Tibial nerve (tissue), 4 donors: Measurements from ENCODE around the gene ELOVL7. TPM values are rescaled to one million over a fixed set of nuclear protein-coding genes. Genes with fewer than 3 reads are reported as not detected.
A peak's percentile ranks its signal among the peaks of the same experiment; 100 is the strongest.

Source experiments
- DNase-seq, 2 donors: peaks; one replicate each; pipeline ENCODE4 v3.0.0-alpha.2; 2019; ENCODE audit warnings: low spot score in 2 of 2
- H3K27ac ChIP-seq, 4 donors: fragments of 200-600 bp; sonication (generic) in 3 of 4; one replicate each; pipeline ENCODE4 v1.5.1; 2017 to 2019; ENCODE audit warnings: mild to moderate bottlenecking in 1 of 4
- H3K27me3 ChIP-seq, 2 donors: fragments of 200-600 bp; sonication (generic) in 1 of 2; one replicate each; pipeline versions ENCODE4 v1.5.1 to v1.6.0; 2017 to 2019
- H3K36me3 ChIP-seq, 3 donors: fragments of 200-600 bp; sonication (generic); one replicate each; pipeline ENCODE4 v1.5.1; 2018 to 2019
- H3K4me1 ChIP-seq, 4 donors: fragments of 200-600 bp; sonication (generic) in 3 of 4; one replicate each; pipeline ENCODE4 v1.5.1; 2017 to 2019
- H3K4me3 ChIP-seq, 4 donors: fragments of 200-600 bp; sonication (generic) in 3 of 4; one replicate each; pipeline ENCODE4 v1.5.1; 2017 to 2019; ENCODE audit warnings: mild to moderate bottlenecking in 1 of 4, moderate library complexity in 1 of 4
- H3K9me3 ChIP-seq, 4 donors: fragments of 200-600 bp; sonication (generic) in 3 of 4; one replicate each; pipeline ENCODE4 v1.5.1; 2017 to 2019
- CTCF ChIP-seq, 5 experiments: fragments of 200-600 bp in 3 of 5; fragments of 450-650 bp in 2 of 5; sonication (generic) in 3 of 5; IDR thresholded peaks; one replicate each; pipeline ENCODE4 v1.5.1; 2016 to 2019; ENCODE audit warnings: antibody characterized with exemption in 5 of 5, mild to moderate bottlenecking in 3 of 5, moderate library complexity in 2 of 5
- EP300 ChIP-seq, 2 donors: sonication (generic); formaldehyde crosslinking; IDR thresholded peaks; one replicate each; pipeline ENCODE4 v1.6.1; 2017; ENCODE audit warnings: antibody characterized with exemption in 2 of 2, mild to moderate bottlenecking in 1 of 2
- POLR2A ChIP-seq, 2 donors: fragments of 450-650 bp; IDR thresholded peaks; one replicate each; pipeline ENCODE4 v1.6.1; 2017; ENCODE audit warnings: antibody characterized with exemption in 2 of 2, mild to moderate bottlenecking in 2 of 2, moderate library complexity in 2 of 2
- WGBS, 2 donors: methylation state at CpG; one replicate each; pipeline ENCODE4 v1.1.5; 2018; 5-methylcytosine and 5-hydroxymethylcytosine counted together
- total RNA-seq, 4 donors: library from RNA; depleted of rRNA; stranded (reverse); fragments of >200 nt; gene quantifications; one replicate each; pipeline ENCODE4 v1.1.0, GENCODE V29; 2016

ELOVL7 gene
- total RNA-seq, 4 donors from 2014 or later, result 9.0 to 28.0 (median 15.8) TPM

- Histone ChIP-seq H3K27ac (peak overlapping the region; percentile 44 to 86 (median 76)), H3K9me3 (no peaks in the 10 kb centered on the region), H3K36me3 (no peaks in the 10 kb centered on the region), H3K27me3 (peaks cover 0 to 39% of the 10 kb centered on the region in 2 donors), H3K4me1 (peaks cover 0 to 21% (median 4%) of the 10 kb centered on the region in 4 donors), H3K4me3 (peak overlapping the region; percentile 52 to 68 (median 59))
- TF ChIP-seq CTCF (IDR thresholded peaks at IDR 0.05), result no peak
- TF ChIP-seq EP300 (IDR thresholded peaks at IDR 0.05), result no peak
- WGBS, 2 donors, result 0 to 1% methylated on average over 24 to 32 of the region's 49 CpGs
- no peak for DNase-seq
Observed at GRCh38 chr5:60843386-60843935, 608 bp downstream of the ELOVL7 start.

GRCh38 chr5:60842871-60843385 lies 1.1 kb downstream of the ELOVL7 start:
- peak overlapping the region in 3 of 4 donors; percentile 44 to 86 (median 78) for H3K27ac ChIP-seq
- peaks cover 0 to 21% (median 4%) of the 10 kb centered on the region in 4 donors for H3K4me1 ChIP-seq
- H3K36me3 ChIP-seq, result no peaks in the 10 kb centered on the region
- no peak for TF ChIP-seq EP300 (IDR thresholded peaks at IDR 0.05)
- TF ChIP-seq CTCF (IDR thresholded peaks at IDR 0.05), result no peak
- no peak for TF ChIP-seq POLR2A (IDR thresholded peaks at IDR 0.05)
- no peaks in the 10 kb centered on the region for H3K9me3 ChIP-seq
- 6 to 7% methylated on average over 26 of the region's 26 CpGs for WGBS, 2 donors
- H3K27me3 ChIP-seq, result peaks cover 0 to 39% of the 10 kb centered on the region in 2 donors
- H3K4me3 ChIP-seq, result peak overlapping the region; percentile 52 to 68 (median 59)
- DNase-seq, result no peak

GRCh38 chr5:60841361-60841760 lies 2.7 kb downstream of the ELOVL7 start:
- Histone ChIP-seq H3K4me1 (peaks cover 0 to 21% (median 4%) of the 10 kb centered on the region in 4 donors), H3K9me3 (no peaks in the 10 kb centered on the region), H3K27me3 (peaks cover 0 to 39% of the 10 kb centered on the region in 2 donors), H3K36me3 (no peaks in the 10 kb centered on the region), H3K4me3 (no peak overlapping the region), H3K27ac (no peak overlapping the region)
- 53 to 70% methylated on average over 2 of the region's 2 CpGs for WGBS, 2 donors
- TF ChIP-seq EP300 (IDR thresholded peaks at IDR 0.05), result no peak
- no peak for TF ChIP-seq CTCF (IDR thresholded peaks at IDR 0.05)
- no peak for TF ChIP-seq POLR2A (IDR thresholded peaks at IDR 0.05)
- DNase-seq, result no peak

GRCh38 chr5:60836131-60836530 lies 7.9 kb downstream of the ELOVL7 start:
- H3K36me3 ChIP-seq, result no peaks in the 10 kb centered on the region
- H3K4me1 ChIP-seq, result no peaks in the 10 kb centered on the region
- WGBS, 2 donors, result 47 to 49% methylated on average over 3 of the region's 3 CpGs
- H3K27ac ChIP-seq, result no peak overlapping the region
- no peak overlapping the region for H3K4me3 ChIP-seq
- H3K27me3 ChIP-seq, result peaks cover 0 to 1% of the 10 kb centered on the region in 2 donors
- TF ChIP-seq EP300 (IDR thresholded peaks at IDR 0.05), result no peak
- no peak for TF ChIP-seq CTCF (IDR thresholded peaks at IDR 0.05)
- TF ChIP-seq POLR2A (IDR thresholded peaks at IDR 0.05), result no peak
- H3K9me3 ChIP-seq, result no peaks in the 10 kb centered on the region
- DNase-seq, result no peak

- no peak overlapping the region for H3K4me3 ChIP-seq
- H3K27me3 ChIP-seq, result no peaks in the 10 kb centered on the region
- WGBS, 2 donors, result 57 to 59% methylated on average over 5 of the region's 5 CpGs
- no peak overlapping the region for H3K27ac ChIP-seq
- H3K4me1 ChIP-seq, result no peaks in the 10 kb centered on the region
- no peaks in the 10 kb centered on the region for H3K36me3 ChIP-seq
- no peak for DNase-seq
- TF ChIP-seq CTCF (IDR thresholded peaks at IDR 0.05) (no peak), POLR2A (IDR thresholded peaks at IDR 0.05) (no peak), EP300 (IDR thresholded peaks at IDR 0.05) (no peak)
- no peaks in the 10 kb centered on the region for H3K9me3 ChIP-seq
Observed at GRCh38 chr5:60835554-60835953, 8.5 kb downstream of the ELOVL7 start.
